GM21619 (cell line): ENCODE data around the gene L1CAM.

Experiments
- ATAC-seq: cut with Tn5 transposase; IDR thresholded peaks from one replicate; pipeline ENCODE4 v1.9.1; 2021; ENCODE audit not compliant: unreplicated experiment

The L1CAM gene

DNA sequence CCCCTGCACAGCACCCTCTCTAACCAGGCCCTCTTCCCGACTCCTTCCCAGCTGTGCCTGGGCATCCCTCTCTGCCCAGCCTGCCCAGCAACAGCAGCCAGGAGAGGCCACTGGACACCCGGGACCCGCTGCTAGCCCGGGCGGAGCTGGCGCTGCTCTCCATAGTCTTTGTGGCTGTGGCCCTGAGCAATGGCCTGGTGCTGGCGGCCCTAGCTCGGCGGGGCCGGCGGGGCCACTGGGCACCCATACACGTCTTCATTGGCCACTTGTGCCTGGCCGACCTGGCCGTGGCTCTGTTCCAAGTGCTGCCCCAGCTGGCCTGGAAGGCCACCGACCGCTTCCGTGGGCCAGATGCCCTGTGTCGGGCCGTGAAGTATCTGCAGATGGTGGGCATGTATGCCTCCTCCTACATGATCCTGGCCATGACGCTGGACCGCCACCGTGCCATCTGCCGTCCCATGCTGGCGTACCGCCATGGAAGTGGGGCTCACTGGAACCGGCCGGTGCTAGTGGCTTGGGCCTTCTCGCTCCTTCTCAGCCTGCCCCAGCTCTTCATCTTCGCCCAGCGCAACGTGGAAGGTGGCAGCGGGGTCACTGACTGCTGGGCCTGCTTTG lies 19.6 kb upstream of the L1CAM start:
- ATAC-seq = no peak

DNA sequence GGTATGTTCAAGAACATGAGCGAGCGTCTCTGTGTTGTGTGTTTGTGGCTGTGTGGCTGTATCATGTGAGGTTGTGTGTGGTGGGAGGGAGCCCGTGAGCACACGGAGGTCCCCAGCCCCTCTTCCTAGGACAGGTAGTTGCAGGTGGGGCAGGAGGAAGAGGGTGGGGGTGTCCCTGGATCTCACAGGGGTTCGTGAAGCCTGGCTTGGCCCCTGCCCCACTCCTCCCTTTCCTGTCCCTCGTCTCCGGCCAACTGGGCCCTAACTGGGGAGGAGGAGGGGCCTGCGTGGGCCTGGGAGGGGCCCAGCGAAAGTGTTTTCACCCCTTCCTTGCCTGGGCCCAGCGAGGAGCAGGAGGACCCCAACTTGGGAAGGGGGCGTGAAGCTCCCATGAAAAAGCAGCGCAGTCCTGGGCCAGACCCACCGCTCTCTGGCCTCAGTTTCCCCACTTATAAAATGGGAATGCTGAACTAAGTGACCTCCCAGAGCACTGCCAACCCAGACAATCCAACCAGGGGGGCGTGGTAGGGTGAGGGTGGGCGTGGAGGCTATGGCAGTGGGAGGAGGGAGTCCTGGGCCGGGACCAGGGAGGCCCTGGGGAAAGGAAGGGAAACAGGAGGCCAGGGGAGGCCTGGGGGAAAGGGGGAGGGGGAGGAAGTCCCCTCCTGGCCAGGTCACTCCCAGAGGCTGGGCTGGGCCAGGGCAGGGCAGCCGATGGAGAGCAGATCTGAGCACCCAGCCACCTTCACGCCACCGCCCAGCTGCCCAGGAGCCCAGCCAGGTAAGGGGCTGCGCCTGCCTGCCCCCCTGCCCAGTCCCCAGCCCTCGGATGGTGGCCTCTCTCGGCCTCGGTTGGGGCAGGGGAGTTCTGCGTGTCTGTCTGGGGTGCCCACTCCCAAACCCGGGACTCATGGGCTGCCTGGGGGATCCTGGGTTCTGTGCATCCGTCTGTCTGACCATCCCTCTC lies 18.3 kb upstream of the L1CAM start, which contains the start of gene AVPR2:
Gene AVPR2 (plus strand): TSS at position 683 of the 967 bp plus-strand sequence. CDS start 473 bp downstream, outside the sequence.
- ATAC-seq = no peak

GRCh38 chrX:153903238-153903980 lies 17.4 kb upstream of the L1CAM start:
- ATAC-seq = no peak

DNA sequence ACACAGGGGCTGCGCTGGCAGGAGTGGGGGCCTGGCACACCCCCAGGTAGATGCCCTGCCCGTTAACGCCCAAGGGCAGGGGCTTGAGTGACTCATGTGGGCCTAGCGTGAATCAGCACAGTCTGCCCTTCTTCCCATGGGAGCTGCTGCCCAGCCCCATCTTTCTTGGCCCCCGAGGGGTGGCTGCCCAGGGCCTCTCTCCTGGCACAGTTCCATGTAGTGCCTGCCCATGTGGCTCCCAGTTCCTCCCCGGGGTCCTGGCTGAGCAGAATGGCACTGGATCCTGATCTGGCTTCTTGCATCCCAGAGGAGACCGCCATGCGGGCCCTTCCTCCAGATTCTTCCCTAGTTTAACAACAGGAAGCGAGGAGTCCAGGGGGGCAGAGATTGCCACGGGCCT lies 16.4 kb upstream of the L1CAM start:
- ATAC-seq = no peak

GRCh38 chrX:153901753-153902140 lies 15.8 kb upstream of the L1CAM start:
- no peak for ATAC-seq

GRCh38 chrX:153900831-153901752 lies 15.1 kb upstream of the L1CAM start:
- peak; percentile 82 for ATAC-seq

DNA sequence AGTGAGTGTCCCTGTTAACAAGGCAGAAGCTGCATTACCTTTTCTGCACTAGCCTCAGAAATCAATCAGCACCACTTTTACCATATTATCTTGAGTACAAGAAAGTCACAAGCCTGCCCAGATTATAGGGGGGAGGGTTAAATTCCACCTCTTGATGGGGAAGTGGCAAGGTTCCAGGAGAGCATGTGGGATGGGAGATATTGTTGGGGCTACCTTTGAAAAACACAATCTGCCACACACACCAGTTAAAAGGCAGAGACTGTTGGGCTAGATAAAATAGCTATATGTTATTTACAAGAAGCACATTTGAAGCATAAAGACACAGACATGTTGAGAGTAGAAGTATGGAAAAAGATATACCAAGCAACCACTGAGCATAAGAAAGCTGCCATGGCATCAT lies 11.9 kb upstream of the L1CAM start:
- no peak for ATAC-seq

DNA sequence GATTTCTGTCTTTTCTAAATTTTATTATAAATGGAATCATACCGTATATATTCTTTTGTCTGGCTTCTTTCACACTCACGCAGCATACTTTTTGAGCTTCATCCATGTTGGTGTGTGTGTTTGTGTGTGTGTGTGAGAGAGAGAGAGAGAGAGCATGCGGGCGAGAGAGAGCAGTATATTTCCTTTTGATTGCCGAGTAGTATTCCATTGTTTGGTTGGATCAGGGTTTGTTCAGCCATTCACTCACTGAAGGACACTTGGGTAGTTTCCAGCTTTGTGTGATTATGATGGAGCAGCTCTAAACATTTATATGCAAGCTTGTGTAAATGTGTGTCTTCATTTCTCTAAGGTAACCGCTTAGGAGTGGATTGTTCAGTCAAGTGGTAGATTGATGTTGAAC lies 3.1 kb upstream of the L1CAM start:
- ATAC-seq = no peak

GRCh38 chrX:153888344-153888743 lies 2.4 kb upstream of the L1CAM start:
- ATAC-seq = no peak

DNA sequence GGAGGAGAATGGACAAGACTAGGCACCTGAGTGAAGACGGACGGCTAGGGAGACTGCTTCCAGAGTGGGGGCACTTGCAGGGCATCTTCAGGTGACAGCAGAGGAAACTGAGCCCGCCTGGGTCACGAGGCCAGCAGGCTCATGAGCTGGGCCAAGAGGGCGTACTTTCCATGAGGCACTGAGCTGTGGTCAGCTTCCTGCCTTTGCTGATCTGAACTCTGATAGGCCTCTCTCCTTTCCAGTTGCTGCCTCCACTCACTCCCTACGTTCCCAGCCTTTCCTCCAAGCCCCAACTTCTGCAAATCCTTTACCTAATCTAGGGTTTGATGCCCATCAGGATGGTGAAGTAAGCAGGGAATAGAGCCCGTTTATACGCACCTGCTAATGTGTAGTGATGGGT lies 1.4 kb upstream of the L1CAM start:
- ATAC-seq = no peak

GRCh38 chrX:153886915-153887314 lies 942 bp upstream of the L1CAM start:
- ATAC-seq = no peak

- no peak for ATAC-seq
Measured at GRCh38 chrX:153885208-153885787, 675 bp downstream of the L1CAM start.

- no peak for ATAC-seq
Measured at GRCh38 chrX:153884590-153884989, 1.4 kb downstream of the L1CAM start.

GRCh38 chrX:153884136-153884535 lies 1.8 kb downstream of the L1CAM start:
- no peak for ATAC-seq

- no peak for ATAC-seq
Measured at GRCh38 chrX:153883163-153883843, 2.7 kb downstream of the L1CAM start.

DNA sequence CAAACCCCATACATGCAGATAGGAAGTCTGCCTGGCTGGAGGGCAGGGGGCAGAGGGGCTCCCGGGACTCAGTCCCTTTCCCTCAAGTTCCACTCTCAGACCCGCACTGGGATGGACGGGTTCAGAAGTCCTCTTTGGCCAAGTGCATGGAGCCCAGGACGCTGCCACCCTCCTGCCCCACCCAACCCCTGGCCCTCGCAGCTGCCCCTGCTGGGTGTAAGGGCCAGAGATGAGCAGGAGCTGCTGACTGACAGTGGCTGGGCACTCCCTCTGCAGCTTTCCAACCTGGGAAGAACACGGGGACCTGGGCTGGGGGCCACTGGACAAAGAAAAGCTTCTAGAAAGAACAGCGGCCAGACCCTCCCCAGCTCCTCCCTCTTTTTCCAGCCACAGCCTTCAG lies 3.4 kb downstream of the L1CAM start:
- ATAC-seq = no peak

- ATAC-seq = no peak
Measured at GRCh38 chrX:153882086-153882498, 3.9 kb downstream of the L1CAM start.

GRCh38 chrX:153881281-153881680 lies 4.7 kb downstream of the L1CAM start:
- ATAC-seq = no peak

GRCh38 chrX:153880440-153880815 lies 5.5 kb downstream of the L1CAM start:
- ATAC-seq = no peak
